H1 (cell line): ENCODE data around the gene PDE8B. TPM values are rescaled to one million over a fixed set of nuclear protein-coding genes. Genes with fewer than 3 reads are reported as not detected.

Experiments used
- BACH1 ChIP-seq: IDR thresholded peaks from 2 replicates; pipeline ENCODE4 v1.6.1; 2012; ENCODE audit warnings: low read length, improper control_type of control experiment
- RAD21 ChIP-seq, 2 experiments: IDR thresholded peaks in 1 of 2; conservative IDR thresholded peaks in 1 of 2; 2 replicates each; pipeline ENCODE4 v1.6.1; 2011; ENCODE audit warnings: low read depth in 2 of 2, low read length in 2 of 2, improper control_type of control experiment in 1 of 2, inconsistent platforms in 1 of 2, mild to moderate bottlenecking in 1 of 2, moderate library complexity in 1 of 2
- RXRA ChIP-seq: IDR thresholded peaks from 2 replicates; pipeline ENCODE4 v1.6.1; 2011; ENCODE audit warnings: low read depth, mild to moderate bottlenecking, low read length, moderate library complexity; ENCODE audit not compliant: insufficient read depth
- SP4 ChIP-seq: IDR thresholded peaks from 2 replicates; pipeline ENCODE4 v1.6.1; 2012; ENCODE audit warnings: low read length, inconsistent platforms
- TBP ChIP-seq: IDR thresholded peaks from 2 replicates; pipeline ENCODE4 v1.6.1; 2011; ENCODE audit warnings: low read depth, low read length, improper control_type of control experiment
- polyA plus RNA-seq, 7 experiments: library from polyadenylated mRNA; depleted of rRNA in 3 of 7; stranded (reverse) in 5 of 7; unstranded in 2 of 7; fragments of >200 nt in 5 of 7; fragments of 200-250 nt in 2 of 7; gene quantifications; 1 replicate in 5 of 7; 2 replicates in 1 of 7; 4 replicates in 1 of 7; pipeline versions ENCODE4 v1.2.1 to v1.2.3, GENCODE V29; 2011 to 2013; ENCODE audit warnings: missing spikeins in 2 of 7, mixed read lengths in 2 of 7
- total RNA-seq: library from RNA; stranded (reverse); fragmentation: NEBNext Ultra II Directional; extraction: Animal tissue kit (Norgen Biotek cat#: 25700); gene quantifications from 2 replicates; pipeline ENCODE4 v1.2.1, GENCODE V29; 2021
- TF ChIP-seq, protein P1 (sequence below): fragments of 300-600 bp; sonication (generic); IDR thresholded peaks from 2 replicates; pipeline ENCODE4 v1.7.1; 2012; ENCODE audit warnings: low read length, moderate library complexity, mild to moderate bottlenecking, inconsistent platforms; ENCODE audit not compliant: insufficient replicate concordance
- TF ChIP-seq, protein P2 (sequence below): IDR thresholded peaks from 2 replicates; pipeline ENCODE4 v1.6.1; 2012; ENCODE audit warnings: low read length, inconsistent platforms
- TF ChIP-seq, protein P3 (sequence below): IDR thresholded peaks from 2 replicates; pipeline ENCODE4 v1.6.1; 2012; ENCODE audit warnings: inconsistent platforms

Gene PDE8B
- total and polyA plus RNA-seq, 2 of the 8 experiments (the other 6 are each of a cell fraction or from before 2014, with no cell fraction given) = 0.32 to 1.1 TPM

DNA sequence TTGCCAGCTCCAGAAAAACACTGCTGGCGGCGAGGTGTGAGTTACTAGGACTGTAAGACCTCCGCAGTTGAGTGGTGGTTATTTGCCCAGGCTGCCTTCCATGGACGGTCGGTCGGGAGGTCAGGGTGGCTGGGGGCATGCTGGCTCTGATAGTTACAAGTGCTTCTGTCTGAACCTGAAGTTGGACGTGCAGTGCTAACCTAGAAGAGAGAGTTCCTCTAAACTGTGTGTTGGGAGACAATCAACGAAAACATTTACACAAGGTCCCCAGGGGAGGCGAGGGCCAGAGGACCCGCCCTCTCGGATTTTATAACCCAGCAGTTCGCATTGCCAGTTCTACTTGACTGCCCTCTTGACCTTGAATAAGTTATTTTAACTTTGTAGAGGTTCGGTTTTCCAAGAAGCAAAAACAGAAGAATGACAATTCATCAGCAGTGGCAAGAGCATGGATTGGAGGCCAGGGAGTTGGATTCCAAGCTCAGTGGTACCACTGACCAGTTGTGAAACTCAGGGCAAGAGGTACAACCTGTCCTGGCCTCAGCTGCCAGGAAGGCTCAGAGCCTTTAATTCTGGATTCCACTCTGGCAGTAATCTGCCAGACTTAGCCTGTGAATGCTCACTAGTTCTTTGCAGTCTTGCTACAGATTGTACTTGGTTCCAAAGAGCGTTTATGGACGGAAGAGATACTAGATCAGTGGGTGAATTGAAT, 28.7 kb upstream of the PDE8B start (continued):
- TF ChIP-seq, protein P1, sequence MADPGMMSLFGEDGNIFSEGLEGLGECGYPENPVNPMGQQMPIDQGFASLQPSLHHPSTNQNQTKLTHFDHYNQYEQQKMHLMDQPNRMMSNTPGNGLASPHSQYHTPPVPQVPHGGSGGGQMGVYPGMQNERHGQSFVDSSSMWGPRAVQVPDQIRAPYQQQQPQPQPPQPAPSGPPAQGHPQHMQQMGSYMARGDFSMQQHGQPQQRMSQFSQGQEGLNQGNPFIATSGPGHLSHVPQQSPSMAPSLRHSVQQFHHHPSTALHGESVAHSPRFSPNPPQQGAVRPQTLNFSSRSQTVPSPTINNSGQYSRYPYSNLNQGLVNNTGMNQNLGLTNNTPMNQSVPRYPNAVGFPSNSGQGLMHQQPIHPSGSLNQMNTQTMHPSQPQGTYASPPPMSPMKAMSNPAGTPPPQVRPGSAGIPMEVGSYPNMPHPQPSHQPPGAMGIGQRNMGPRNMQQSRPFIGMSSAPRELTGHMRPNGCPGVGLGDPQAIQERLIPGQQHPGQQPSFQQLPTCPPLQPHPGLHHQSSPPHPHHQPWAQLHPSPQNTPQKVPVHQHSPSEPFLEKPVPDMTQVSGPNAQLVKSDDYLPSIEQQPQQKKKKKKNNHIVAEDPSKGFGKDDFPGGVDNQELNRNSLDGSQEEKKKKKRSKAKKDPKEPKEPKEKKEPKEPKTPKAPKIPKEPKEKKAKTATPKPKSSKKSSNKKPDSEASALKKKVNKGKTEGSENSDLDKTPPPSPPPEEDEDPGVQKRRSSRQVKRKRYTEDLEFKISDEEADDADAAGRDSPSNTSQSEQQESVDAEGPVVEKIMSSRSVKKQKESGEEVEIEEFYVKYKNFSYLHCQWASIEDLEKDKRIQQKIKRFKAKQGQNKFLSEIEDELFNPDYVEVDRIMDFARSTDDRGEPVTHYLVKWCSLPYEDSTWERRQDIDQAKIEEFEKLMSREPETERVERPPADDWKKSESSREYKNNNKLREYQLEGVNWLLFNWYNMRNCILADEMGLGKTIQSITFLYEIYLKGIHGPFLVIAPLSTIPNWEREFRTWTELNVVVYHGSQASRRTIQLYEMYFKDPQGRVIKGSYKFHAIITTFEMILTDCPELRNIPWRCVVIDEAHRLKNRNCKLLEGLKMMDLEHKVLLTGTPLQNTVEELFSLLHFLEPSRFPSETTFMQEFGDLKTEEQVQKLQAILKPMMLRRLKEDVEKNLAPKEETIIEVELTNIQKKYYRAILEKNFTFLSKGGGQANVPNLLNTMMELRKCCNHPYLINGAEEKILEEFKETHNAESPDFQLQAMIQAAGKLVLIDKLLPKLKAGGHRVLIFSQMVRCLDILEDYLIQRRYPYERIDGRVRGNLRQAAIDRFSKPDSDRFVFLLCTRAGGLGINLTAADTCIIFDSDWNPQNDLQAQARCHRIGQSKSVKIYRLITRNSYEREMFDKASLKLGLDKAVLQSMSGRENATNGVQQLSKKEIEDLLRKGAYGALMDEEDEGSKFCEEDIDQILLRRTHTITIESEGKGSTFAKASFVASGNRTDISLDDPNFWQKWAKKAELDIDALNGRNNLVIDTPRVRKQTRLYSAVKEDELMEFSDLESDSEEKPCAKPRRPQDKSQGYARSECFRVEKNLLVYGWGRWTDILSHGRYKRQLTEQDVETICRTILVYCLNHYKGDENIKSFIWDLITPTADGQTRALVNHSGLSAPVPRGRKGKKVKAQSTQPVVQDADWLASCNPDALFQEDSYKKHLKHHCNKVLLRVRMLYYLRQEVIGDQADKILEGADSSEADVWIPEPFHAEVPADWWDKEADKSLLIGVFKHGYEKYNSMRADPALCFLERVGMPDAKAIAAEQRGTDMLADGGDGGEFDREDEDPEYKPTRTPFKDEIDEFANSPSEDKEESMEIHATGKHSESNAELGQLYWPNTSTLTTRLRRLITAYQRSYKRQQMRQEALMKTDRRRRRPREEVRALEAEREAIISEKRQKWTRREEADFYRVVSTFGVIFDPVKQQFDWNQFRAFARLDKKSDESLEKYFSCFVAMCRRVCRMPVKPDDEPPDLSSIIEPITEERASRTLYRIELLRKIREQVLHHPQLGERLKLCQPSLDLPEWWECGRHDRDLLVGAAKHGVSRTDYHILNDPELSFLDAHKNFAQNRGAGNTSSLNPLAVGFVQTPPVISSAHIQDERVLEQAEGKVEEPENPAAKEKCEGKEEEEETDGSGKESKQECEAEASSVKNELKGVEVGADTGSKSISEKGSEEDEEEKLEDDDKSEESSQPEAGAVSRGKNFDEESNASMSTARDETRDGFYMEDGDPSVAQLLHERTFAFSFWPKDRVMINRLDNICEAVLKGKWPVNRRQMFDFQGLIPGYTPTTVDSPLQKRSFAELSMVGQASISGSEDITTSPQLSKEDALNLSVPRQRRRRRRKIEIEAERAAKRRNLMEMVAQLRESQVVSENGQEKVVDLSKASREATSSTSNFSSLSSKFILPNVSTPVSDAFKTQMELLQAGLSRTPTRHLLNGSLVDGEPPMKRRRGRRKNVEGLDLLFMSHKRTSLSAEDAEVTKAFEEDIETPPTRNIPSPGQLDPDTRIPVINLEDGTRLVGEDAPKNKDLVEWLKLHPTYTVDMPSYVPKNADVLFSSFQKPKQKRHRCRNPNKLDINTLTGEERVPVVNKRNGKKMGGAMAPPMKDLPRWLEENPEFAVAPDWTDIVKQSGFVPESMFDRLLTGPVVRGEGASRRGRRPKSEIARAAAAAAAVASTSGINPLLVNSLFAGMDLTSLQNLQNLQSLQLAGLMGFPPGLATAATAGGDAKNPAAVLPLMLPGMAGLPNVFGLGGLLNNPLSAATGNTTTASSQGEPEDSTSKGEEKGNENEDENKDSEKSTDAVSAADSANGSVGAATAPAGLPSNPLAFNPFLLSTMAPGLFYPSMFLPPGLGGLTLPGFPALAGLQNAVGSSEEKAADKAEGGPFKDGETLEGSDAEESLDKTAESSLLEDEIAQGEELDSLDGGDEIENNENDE = no peak
- TF ChIP-seq, protein P2, sequence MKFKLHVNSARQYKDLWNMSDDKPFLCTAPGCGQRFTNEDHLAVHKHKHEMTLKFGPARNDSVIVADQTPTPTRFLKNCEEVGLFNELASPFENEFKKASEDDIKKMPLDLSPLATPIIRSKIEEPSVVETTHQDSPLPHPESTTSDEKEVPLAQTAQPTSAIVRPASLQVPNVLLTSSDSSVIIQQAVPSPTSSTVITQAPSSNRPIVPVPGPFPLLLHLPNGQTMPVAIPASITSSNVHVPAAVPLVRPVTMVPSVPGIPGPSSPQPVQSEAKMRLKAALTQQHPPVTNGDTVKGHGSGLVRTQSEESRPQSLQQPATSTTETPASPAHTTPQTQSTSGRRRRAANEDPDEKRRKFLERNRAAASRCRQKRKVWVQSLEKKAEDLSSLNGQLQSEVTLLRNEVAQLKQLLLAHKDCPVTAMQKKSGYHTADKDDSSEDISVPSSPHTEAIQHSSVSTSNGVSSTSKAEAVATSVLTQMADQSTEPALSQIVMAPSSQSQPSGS = no peak
- TF ChIP-seq RXRA (no peak), SP4 (no peak), RAD21 (IDR thresholded peaks at IDR 0.05 in 1 of 2, conservative IDR thresholded peaks at IDR 0.05 in 1 of 2; ENCODE audit: low read depth in 2 of 2, low read length in 2 of 2) (no peak), BACH1 (no peak), TBP (no peak)
- TF ChIP-seq, protein P3, sequence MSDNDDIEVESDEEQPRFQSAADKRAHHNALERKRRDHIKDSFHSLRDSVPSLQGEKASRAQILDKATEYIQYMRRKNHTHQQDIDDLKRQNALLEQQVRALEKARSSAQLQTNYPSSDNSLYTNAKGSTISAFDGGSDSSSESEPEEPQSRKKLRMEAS = no peak
